ENCODE results near the gene YEATS2. TPM values are rescaled to one million over a fixed set of nuclear protein-coding genes. Genes with fewer than 3 reads are reported as not detected.

Gene YEATS2
- total and polyA plus RNA-seq, 8 donors = 3.1 to 68.8 (median 20.0) TPM

DNA sequence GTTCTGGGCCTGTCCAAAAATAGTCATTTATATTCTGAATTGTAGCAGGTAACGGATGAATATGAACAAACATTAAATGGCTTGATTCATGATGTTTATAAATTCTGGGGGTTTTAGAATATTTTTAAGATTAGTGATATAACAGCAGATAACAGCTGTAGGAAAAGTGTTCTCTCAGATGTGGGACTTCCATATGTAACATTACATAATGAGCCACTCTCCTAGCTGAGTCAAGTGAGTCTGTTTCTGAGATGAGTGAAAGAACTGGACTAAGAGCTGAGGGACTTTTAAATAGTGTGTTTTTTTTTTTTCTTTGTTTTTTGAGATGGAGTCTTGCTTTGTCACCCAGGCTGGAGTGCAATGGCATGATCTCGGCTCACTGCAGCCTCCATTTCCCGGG lies 13.9 kb downstream of the YEATS2 start:
- Histone ChIP-seq H3K36me3 (peaks cover 0 to 14% (median 12%) of the 10 kb centered on the region in 4 donors), H3K27me3 (no peaks in the 10 kb centered on the region), H3K4me1 (peaks cover 0 to 4% (median 0%) of the 10 kb centered on the region in 4 donors), H3K9me3 (no peaks in the 10 kb centered on the region), H3K4me3 (no peak overlapping the region), H3K27ac (no peak overlapping the region)
- intact Hi-C loops (cut with DNase I; ENCODE audit: low total_unique reads) = no loop called here
- WGBS, 5 donors = 93 to 98% (median 98%) methylated on average over 3 of the region's 3 CpGs
- no peak for DNase-seq
- TF ChIP-seq EP300 (IDR thresholded peaks at IDR 0.05) (no peak), POLR2A (IDR thresholded peaks at IDR 0.05) (no peak), POLR2AphosphoS5 (IDR thresholded peaks at IDR 0.05) (no peak)
- TF ChIP-seq, protein P1, sequence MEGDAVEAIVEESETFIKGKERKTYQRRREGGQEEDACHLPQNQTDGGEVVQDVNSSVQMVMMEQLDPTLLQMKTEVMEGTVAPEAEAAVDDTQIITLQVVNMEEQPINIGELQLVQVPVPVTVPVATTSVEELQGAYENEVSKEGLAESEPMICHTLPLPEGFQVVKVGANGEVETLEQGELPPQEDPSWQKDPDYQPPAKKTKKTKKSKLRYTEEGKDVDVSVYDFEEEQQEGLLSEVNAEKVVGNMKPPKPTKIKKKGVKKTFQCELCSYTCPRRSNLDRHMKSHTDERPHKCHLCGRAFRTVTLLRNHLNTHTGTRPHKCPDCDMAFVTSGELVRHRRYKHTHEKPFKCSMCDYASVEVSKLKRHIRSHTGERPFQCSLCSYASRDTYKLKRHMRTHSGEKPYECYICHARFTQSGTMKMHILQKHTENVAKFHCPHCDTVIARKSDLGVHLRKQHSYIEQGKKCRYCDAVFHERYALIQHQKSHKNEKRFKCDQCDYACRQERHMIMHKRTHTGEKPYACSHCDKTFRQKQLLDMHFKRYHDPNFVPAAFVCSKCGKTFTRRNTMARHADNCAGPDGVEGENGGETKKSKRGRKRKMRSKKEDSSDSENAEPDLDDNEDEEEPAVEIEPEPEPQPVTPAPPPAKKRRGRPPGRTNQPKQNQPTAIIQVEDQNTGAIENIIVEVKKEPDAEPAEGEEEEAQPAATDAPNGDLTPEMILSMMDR (IDR thresholded peaks at IDR 0.05) = no peak

DNA sequence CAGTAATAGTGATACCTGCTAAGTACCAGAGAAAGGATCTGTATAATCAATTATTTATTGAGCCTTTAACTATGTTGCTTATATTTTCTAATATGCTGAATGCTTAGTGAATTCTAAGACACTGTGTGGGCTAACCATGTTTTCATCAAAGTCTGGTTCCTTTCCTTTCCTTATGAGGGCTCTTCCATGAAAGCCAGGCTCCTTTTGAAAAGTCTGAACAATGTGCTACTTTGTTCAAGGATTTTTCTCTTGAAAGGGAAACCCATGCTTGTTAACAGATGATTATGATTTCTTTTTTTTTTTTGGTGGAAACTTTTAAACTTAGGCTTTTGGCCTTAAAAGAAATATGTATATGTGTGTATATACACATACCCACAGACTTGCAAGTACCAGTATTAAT lies 17.0 kb downstream of the YEATS2 start:
- H3K9me3 ChIP-seq = no peaks in the 10 kb centered on the region
- TF ChIP-seq, protein P1 (IDR thresholded peaks at IDR 0.05) = no peak
- TF ChIP-seq POLR2AphosphoS5 (IDR thresholded peaks at IDR 0.05) = no peak
- no peak for TF ChIP-seq POLR2A (IDR thresholded peaks at IDR 0.05)
- TF ChIP-seq EP300 (IDR thresholded peaks at IDR 0.05) = no peak
- no peak overlapping the region for H3K4me3 ChIP-seq
- H3K4me1 ChIP-seq = peaks cover 0 to 4% (median 0%) of the 10 kb centered on the region in 4 donors
- H3K27me3 ChIP-seq = no peaks in the 10 kb centered on the region
- peaks cover 11 to 45% (median 42%) of the 10 kb centered on the region in 4 donors for H3K36me3 ChIP-seq
- H3K27ac ChIP-seq = no peak overlapping the region
- intact Hi-C loops (cut with DNase I; ENCODE audit: low total_unique reads) = no loop called here
- no peak for DNase-seq

DNA sequence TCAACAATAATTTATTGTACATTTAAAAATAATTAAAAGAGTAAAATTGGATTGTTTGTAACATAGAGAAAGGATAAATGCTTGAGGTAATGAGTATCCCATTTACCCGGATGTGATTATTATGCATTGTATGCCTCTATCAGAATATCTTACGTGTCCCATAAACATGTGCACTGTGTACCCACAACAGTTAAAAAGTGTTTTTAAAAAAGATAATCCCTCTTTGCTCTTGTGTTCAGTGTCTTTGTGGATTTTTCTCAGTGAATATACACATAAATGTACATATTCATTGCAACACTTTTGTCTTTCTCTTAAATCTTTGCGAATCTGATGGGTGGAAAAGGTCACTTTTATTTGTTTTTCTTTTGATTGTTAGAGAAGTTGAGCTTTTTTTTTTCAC lies 20.4 kb downstream of the YEATS2 start:
- no peaks in the 10 kb centered on the region for H3K27me3 ChIP-seq
- 76 to 89% (median 81%) methylated on average over 3 of the region's 3 CpGs for WGBS, 5 donors
- intact Hi-C loops (cut with DNase I; ENCODE audit: low total_unique reads) = no loop called here
- TF ChIP-seq, protein P1 (IDR thresholded peaks at IDR 0.05) = no peak
- no peaks in the 10 kb centered on the region for H3K9me3 ChIP-seq
- H3K36me3 ChIP-seq = peaks cover 20 to 74% (median 73%) of the 10 kb centered on the region in 4 donors
- H3K4me1 ChIP-seq = no peaks in the 10 kb centered on the region
- H3K27ac ChIP-seq = no peak overlapping the region
- H3K4me3 ChIP-seq = no peak overlapping the region
- no peak for DNase-seq

DNA sequence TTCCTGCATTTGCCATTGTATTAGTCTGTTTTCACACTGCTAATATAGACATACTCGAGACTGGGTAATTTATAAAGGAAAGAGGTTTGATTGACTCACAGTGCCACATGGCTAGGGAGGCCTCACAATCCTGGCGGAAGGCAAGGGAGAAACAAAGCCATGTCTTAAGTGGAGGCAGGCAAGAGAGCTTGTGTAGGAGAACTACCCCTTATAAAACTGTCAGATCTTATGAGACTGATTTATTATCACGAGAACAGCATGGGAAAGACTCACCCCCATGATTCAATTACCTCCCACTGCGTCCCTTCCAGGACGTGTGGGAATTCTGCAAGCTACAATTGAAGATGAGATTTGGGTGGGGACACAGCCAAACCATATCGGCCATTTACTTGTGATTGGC lies 27.8 kb downstream of the YEATS2 start:
- TF ChIP-seq POLR2A (IDR thresholded peaks at IDR 0.05) (no peak), EP300 (IDR thresholded peaks at IDR 0.05) (no peak), POLR2AphosphoS5 (IDR thresholded peaks at IDR 0.05) (no peak)
- TF ChIP-seq, protein P1 (IDR thresholded peaks at IDR 0.05) = no peak
- intact Hi-C loops (cut with DNase I; ENCODE audit: low total_unique reads) = no loop called here
- H3K36me3 ChIP-seq = peaks cover 20 to 98% (median 95%) of the 10 kb centered on the region in 4 donors

More for the DNA sequence above, 27.8 kb downstream of the YEATS2 start:
- Histone ChIP-seq H3K27ac (no peak overlapping the region), H3K4me1 (no peaks in the 10 kb centered on the region), H3K27me3 (no peaks in the 10 kb centered on the region), H3K9me3 (no peaks in the 10 kb centered on the region), H3K4me3 (no peak overlapping the region)
- DNase-seq = no peak
- WGBS, 5 donors = 63 to 91% (median 78%) methylated on average over 6 of the region's 6 CpGs

All from stomach (tissue), 9 donors.